ENCODE results near the gene BPIFB3. TPM values are rescaled to one million over a fixed set of nuclear protein-coding genes. Genes with fewer than 3 reads are reported as not detected.

BPIFB3 gene
- total and polyA plus RNA-seq, 2 experiments from 2014 or later: not detected

DNA sequence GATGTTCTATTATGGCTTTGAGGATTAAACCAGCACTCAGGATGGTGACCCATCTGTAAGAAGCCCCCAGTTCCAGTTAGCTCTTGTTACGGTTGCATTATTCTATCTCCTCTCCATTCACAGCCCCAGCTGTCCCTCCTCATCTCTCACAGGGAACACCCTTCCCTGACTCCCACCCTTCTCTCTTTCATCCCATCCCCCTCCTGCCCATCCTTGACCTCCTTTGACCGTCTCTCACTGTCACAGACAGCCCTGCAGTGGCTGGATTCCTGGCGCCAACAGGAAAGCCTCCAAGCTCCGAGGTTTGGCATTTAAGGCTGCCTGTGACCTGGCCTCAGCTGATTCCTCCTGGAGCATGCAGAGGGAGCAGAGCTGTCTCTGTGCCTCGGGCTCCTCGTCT is 21.6 kb downstream of the BPIFB3 start:
- no peak overlapping the region for H3K27ac Mint-ChIP-seq
- H3K27me3 Mint-ChIP-seq (ENCODE audit: insufficient read depth, low read depth, poor library complexity): no peaks in the 10 kb centered on the region
- Histone ChIP-seq H3K36me3 (ENCODE audit: insufficient read depth) (no peaks in the 10 kb centered on the region), H3K4me3 (no peak overlapping the region), H3K27me3 (ENCODE audit: insufficient read depth) (no peaks in the 10 kb centered on the region), H3K79me2 (replicated peaks; ENCODE audit: insufficient read depth) (no peaks in the 10 kb centered on the region), H3K27ac (ENCODE audit: low read depth) (no peak overlapping the region), H2AFZ (no peak overlapping the region), H3K4me2 (no peak overlapping the region), H3F3A (replicated peaks; ENCODE audit: low read depth) (no peaks in the 10 kb centered on the region), H3K9me2 (ENCODE audit: insufficient read depth) (no peaks in the 10 kb centered on the region), H4K20me1 (replicated peaks; ENCODE audit: insufficient read depth) (no peaks in the 10 kb centered on the region), H3K4me1 (ENCODE audit: insufficient read depth) (no peaks in the 10 kb centered on the region)
- ATAC-seq (no peak), DNase-seq (ENCODE audit: low spot score) (no peak)
- TF ChIP-seq ZNF331 (CRISPR knock-in tag; IDR thresholded peaks at IDR 0.05; ENCODE audit: low read depth) (no peak), CREB1 (CRISPR knock-in tag; IDR thresholded peaks at IDR 0.05; ENCODE audit: low read depth) (no peak), JUNB (IDR thresholded peaks at IDR 0.05; ENCODE audit: unreplicated experiment) (no peak), STAT1 (IDR thresholded peaks at IDR 0.05; ENCODE audit: unreplicated experiment) (no peak), EZH2phosphoT487 (IDR thresholded peaks at IDR 0.05; ENCODE audit: unreplicated experiment) (no peak), POLR2AphosphoS5 (IDR thresholded peaks at IDR 0.05; ENCODE audit: low read depth) (no peak), NANOG (IDR thresholded peaks at IDR 0.05; ENCODE audit: borderline replicate concordance) (no peak), ZNF114 (CRISPR knock-in tag; IDR thresholded peaks at IDR 0.05) (no peak)
- TF ChIP-seq, protein P1, sequence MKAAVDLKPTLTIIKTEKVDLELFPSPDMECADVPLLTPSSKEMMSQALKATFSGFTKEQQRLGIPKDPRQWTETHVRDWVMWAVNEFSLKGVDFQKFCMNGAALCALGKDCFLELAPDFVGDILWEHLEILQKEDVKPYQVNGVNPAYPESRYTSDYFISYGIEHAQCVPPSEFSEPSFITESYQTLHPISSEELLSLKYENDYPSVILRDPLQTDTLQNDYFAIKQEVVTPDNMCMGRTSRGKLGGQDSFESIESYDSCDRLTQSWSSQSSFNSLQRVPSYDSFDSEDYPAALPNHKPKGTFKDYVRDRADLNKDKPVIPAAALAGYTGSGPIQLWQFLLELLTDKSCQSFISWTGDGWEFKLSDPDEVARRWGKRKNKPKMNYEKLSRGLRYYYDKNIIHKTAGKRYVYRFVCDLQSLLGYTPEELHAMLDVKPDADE (IDR thresholded peaks at IDR 0.05): no peak
- TF ChIP-seq, protein P2, sequence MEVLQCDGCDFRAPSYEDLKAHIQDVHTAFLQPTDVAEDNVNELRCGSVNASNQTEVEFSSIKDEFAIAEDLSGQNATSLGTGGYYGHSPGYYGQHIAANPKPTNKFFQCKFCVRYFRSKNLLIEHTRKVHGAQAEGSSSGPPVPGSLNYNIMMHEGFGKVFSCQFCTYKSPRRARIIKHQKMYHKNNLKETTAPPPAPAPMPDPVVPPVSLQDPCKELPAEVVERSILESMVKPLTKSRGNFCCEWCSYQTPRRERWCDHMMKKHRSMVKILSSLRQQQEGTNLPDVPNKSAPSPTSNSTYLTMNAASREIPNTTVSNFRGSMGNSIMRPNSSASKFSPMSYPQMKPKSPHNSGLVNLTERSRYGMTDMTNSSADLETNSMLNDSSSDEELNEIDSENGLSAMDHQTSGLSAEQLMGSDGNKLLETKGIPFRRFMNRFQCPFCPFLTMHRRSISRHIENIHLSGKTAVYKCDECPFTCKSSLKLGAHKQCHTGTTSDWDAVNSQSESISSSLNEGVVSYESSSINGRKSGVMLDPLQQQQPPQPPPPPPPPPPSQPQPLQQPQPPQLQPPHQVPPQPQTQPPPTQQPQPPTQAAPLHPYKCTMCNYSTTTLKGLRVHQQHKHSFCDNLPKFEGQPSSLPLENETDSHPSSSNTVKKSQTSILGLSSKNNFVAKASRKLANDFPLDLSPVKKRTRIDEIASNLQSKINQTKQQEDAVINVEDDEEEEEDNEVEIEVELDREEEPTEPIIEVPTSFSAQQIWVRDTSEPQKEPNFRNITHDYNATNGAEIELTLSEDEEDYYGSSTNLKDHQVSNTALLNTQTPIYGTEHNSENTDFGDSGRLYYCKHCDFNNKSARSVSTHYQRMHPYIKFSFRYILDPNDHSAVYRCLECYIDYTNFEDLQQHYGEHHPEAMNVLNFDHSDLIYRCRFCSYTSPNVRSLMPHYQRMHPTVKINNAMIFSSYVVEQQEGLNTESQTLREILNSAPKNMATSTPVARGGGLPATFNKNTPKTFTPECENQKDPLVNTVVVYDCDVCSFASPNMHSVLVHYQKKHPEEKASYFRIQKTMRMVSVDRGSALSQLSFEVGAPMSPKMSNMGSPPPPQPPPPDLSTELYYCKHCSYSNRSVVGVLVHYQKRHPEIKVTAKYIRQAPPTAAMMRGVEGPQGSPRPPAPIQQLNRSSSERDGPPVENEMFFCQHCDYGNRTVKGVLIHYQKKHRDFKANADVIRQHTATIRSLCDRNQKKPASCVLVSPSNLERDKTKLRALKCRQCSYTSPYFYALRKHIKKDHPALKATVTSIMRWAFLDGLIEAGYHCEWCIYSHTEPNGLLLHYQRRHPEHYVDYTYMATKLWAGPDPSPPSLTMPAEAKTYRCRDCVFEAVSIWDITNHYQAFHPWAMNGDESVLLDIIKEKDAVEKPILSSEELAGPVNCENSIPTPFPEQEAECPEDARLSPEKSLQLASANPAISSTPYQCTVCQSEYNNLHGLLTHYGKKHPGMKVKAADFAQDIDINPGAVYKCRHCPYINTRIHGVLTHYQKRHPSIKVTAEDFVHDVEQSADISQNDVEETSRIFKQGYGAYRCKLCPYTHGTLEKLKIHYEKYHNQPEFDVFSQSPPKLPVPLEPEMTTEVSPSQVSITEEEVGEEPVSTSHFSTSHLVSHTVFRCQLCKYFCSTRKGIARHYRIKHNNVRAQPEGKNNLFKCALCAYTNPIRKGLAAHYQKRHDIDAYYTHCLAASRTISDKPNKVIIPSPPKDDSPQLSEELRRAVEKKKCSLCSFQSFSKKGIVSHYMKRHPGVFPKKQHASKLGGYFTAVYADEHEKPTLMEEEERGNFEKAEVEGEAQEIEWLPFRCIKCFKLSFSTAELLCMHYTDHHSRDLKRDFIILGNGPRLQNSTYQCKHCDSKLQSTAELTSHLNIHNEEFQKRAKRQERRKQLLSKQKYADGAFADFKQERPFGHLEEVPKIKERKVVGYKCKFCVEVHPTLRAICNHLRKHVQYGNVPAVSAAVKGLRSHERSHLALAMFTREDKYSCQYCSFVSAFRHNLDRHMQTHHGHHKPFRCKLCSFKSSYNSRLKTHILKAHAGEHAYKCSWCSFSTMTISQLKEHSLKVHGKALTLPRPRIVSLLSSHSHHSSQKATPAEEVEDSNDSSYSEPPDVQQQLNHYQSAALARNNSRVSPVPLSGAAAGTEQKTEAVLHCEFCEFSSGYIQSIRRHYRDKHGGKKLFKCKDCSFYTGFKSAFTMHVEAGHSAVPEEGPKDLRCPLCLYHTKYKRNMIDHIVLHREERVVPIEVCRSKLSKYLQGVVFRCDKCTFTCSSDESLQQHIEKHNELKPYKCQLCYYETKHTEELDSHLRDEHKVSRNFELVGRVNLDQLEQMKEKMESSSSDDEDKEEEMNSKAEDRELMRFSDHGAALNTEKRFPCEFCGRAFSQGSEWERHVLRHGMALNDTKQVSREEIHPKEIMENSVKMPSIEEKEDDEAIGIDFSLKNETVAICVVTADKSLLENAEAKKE (CRISPR knock-in tag; IDR thresholded peaks at IDR 0.05): no peak
- TF ChIP-seq, protein P3, sequence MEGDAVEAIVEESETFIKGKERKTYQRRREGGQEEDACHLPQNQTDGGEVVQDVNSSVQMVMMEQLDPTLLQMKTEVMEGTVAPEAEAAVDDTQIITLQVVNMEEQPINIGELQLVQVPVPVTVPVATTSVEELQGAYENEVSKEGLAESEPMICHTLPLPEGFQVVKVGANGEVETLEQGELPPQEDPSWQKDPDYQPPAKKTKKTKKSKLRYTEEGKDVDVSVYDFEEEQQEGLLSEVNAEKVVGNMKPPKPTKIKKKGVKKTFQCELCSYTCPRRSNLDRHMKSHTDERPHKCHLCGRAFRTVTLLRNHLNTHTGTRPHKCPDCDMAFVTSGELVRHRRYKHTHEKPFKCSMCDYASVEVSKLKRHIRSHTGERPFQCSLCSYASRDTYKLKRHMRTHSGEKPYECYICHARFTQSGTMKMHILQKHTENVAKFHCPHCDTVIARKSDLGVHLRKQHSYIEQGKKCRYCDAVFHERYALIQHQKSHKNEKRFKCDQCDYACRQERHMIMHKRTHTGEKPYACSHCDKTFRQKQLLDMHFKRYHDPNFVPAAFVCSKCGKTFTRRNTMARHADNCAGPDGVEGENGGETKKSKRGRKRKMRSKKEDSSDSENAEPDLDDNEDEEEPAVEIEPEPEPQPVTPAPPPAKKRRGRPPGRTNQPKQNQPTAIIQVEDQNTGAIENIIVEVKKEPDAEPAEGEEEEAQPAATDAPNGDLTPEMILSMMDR (conservative IDR thresholded peaks at IDR 0.05; ENCODE audit: low read depth in 2 of 2): no peak
- TF ChIP-seq, protein P4, sequence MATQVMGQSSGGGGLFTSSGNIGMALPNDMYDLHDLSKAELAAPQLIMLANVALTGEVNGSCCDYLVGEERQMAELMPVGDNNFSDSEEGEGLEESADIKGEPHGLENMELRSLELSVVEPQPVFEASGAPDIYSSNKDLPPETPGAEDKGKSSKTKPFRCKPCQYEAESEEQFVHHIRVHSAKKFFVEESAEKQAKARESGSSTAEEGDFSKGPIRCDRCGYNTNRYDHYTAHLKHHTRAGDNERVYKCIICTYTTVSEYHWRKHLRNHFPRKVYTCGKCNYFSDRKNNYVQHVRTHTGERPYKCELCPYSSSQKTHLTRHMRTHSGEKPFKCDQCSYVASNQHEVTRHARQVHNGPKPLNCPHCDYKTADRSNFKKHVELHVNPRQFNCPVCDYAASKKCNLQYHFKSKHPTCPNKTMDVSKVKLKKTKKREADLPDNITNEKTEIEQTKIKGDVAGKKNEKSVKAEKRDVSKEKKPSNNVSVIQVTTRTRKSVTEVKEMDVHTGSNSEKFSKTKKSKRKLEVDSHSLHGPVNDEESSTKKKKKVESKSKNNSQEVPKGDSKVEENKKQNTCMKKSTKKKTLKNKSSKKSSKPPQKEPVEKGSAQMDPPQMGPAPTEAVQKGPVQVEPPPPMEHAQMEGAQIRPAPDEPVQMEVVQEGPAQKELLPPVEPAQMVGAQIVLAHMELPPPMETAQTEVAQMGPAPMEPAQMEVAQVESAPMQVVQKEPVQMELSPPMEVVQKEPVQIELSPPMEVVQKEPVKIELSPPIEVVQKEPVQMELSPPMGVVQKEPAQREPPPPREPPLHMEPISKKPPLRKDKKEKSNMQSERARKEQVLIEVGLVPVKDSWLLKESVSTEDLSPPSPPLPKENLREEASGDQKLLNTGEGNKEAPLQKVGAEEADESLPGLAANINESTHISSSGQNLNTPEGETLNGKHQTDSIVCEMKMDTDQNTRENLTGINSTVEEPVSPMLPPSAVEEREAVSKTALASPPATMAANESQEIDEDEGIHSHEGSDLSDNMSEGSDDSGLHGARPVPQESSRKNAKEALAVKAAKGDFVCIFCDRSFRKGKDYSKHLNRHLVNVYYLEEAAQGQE (IDR thresholded peaks at IDR 0.05; ENCODE audit: unreplicated experiment): no peak
- H3K4me1 Mint-ChIP-seq: no peaks in the 10 kb centered on the region
- H3K9me3 Mint-ChIP-seq: no peaks in the 10 kb centered on the region; the same call in 2 of the 3 replicates
- H3K36me3 Mint-ChIP-seq (ENCODE audit: low read depth): no peaks in the 10 kb centered on the region
- no peak overlapping the region for H3K4me3 Mint-ChIP-seq

All from GM23338 (cell line).